Tibial nerve (tissue), 4 donors: ENCODE measurements around the gene ZFAND6.

Experiments
- CTCF ChIP-seq, 5 experiments: fragments of 200-600 bp in 3 of 5; fragments of 450-650 bp in 2 of 5; sonication (generic) in 3 of 5; IDR thresholded peaks; one replicate each; pipeline ENCODE4 v1.5.1; 2016 to 2019; ENCODE audit warnings: antibody characterized with exemption in 5 of 5, mild to moderate bottlenecking in 3 of 5, moderate library complexity in 2 of 5
- EP300 ChIP-seq, 2 donors: sonication (generic); formaldehyde crosslinking; IDR thresholded peaks; one replicate each; pipeline ENCODE4 v1.6.1; 2017; ENCODE audit warnings: antibody characterized with exemption in 2 of 2, mild to moderate bottlenecking in 1 of 2
- POLR2A ChIP-seq, 2 donors: fragments of 450-650 bp; IDR thresholded peaks; one replicate each; pipeline ENCODE4 v1.6.1; 2017; ENCODE audit warnings: antibody characterized with exemption in 2 of 2, mild to moderate bottlenecking in 2 of 2, moderate library complexity in 2 of 2

DNA sequence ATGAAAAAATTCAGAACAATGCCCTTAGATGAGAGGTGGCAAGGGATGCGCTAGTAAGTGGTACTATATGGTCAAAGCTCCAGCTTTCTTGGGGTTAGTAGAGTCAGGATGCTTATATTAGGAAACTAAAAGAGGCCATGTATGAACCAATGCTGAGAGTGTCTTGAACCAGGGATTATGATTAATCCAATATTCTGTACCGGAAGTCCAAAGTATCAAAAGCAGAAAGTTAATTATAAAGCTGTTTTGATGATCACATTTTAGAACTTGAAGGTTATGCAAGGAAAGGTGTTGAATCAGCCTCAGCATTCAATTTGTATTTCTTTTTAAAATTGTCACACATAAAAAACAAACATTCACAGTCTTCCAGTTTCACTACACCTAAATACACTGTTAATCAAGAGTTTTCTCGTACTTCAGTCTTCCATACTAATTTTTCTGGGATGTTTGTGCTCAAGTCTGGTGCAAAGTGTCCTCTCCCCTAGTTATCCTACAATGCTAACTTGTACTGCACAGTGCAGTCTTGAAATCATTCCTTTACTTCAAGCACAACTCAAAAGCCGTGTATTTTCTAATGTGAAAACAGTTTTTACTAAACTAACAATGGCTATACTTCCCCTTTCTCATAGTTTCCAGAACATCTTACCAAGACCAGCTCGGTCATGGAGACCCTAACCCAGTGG is 82.6 kb downstream of the ZFAND6 start:
- no peak for TF ChIP-seq CTCF (IDR thresholded peaks at IDR 0.05)
- no peak for TF ChIP-seq POLR2A (IDR thresholded peaks at IDR 0.05)
- no peak for TF ChIP-seq EP300 (IDR thresholded peaks at IDR 0.05)
